ENCODE data around the gene AMER1.

- TF ChIP-seq CTCF (IDR thresholded peaks at IDR 0.05), result no peak
- TF ChIP-seq POLR2A (IDR thresholded peaks at IDR 0.05), result no peak
Measured at GRCh38 chrX:64188901-64189300, 16.6 kb downstream of the AMER1 start.

Measured in adrenal gland (tissue), 5 donors.